IPS-18a (cell line): ENCODE data around the gene PRRX2.

ENCODE experiments used
- H3K27ac ChIP-seq: one replicate; pipeline ENCODE4 v1.5.1; 2013; ENCODE audit warnings: low read length
- H3K27me3 ChIP-seq: one replicate; pipeline ENCODE4 v1.6.1; 2013; ENCODE audit warnings: mild to moderate bottlenecking, low read length; ENCODE audit not compliant: control insufficient read depth, insufficient read depth
- H3K36me3 ChIP-seq: one replicate; pipeline ENCODE4 v1.6.1; 2013; ENCODE audit warnings: low read depth, low read length; ENCODE audit not compliant: control insufficient read depth
- H3K4me1 ChIP-seq: one replicate; pipeline ENCODE4 v1.6.1; 2013; ENCODE audit warnings: low read depth, low read length; ENCODE audit not compliant: control insufficient read depth
- H3K4me3 ChIP-seq: one replicate; pipeline ENCODE4 v1.5.1; 2013; ENCODE audit warnings: low read length
- H3K9ac ChIP-seq: one replicate; pipeline ENCODE4 v1.6.1; 2013; ENCODE audit warnings: mild to moderate bottlenecking, low read length, moderate library complexity
- H3K9me3 ChIP-seq: one replicate; pipeline ENCODE4 v1.6.1; 2013; ENCODE audit warnings: low read depth, low read length; ENCODE audit not compliant: control insufficient read depth

The PRRX2 gene

GRCh38 chr9:129732946-129733631 is 67.6 kb downstream of the PRRX2 start:
- Histone ChIP-seq H3K9ac (no peak overlapping the region), H3K9me3 (no peaks in the 10 kb centered on the region), H3K4me3 (no peak overlapping the region), H3K27ac (no peak overlapping the region), H3K4me1 (no peaks in the 10 kb centered on the region), H3K27me3 (no peaks in the 10 kb centered on the region), H3K36me3 (no peaks in the 10 kb centered on the region)

GRCh38 chr9:129733632-129733953 is 68.1 kb downstream of the PRRX2 start:
- Histone ChIP-seq H3K9ac (no peak overlapping the region), H3K9me3 (no peaks in the 10 kb centered on the region), H3K27ac (no peak overlapping the region), H3K4me3 (no peak overlapping the region), H3K36me3 (no peaks in the 10 kb centered on the region), H3K27me3 (peaks cover 4% of the 10 kb centered on the region), H3K4me1 (no peaks in the 10 kb centered on the region)

GRCh38 chr9:129735546-129735945 is 70.1 kb downstream of the PRRX2 start:
- no peak overlapping the region for H3K9ac ChIP-seq
- peaks cover 6% of the 10 kb centered on the region for H3K27me3 ChIP-seq
- no peaks in the 10 kb centered on the region for H3K36me3 ChIP-seq
- no peak overlapping the region for H3K4me3 ChIP-seq
- H3K4me1 ChIP-seq: no peaks in the 10 kb centered on the region
- no peak overlapping the region for H3K27ac ChIP-seq
- no peaks in the 10 kb centered on the region for H3K9me3 ChIP-seq

GRCh38 chr9:129736334-129736733 is 70.9 kb downstream of the PRRX2 start:
- Histone ChIP-seq H3K9me3 (no peaks in the 10 kb centered on the region), H3K4me1 (no peaks in the 10 kb centered on the region), H3K4me3 (no peak overlapping the region), H3K27ac (no peak overlapping the region), H3K27me3 (peaks cover 6% of the 10 kb centered on the region), H3K9ac (no peak overlapping the region), H3K36me3 (no peaks in the 10 kb centered on the region)

- Histone ChIP-seq H3K9ac (peak overlapping the region; percentile 51), H3K4me1 (no peaks in the 10 kb centered on the region), H3K9me3 (no peaks in the 10 kb centered on the region), H3K36me3 (no peaks in the 10 kb centered on the region), H3K4me3 (peak overlapping the region; percentile 67), H3K27me3 (peaks cover 6% of the 10 kb centered on the region), H3K27ac (no peak overlapping the region)
Measured at GRCh38 chr9:129737479-129738274, 72.2 kb downstream of the PRRX2 start.

GRCh38 chr9:129739432-129739831 is 74.0 kb downstream of the PRRX2 start:
- Histone ChIP-seq H3K9ac (no peak overlapping the region), H3K36me3 (no peaks in the 10 kb centered on the region), H3K27ac (no peak overlapping the region), H3K4me1 (no peaks in the 10 kb centered on the region), H3K9me3 (no peaks in the 10 kb centered on the region), H3K4me3 (no peak overlapping the region), H3K27me3 (peaks cover 6% of the 10 kb centered on the region)

GRCh38 chr9:129740174-129740573 is 74.7 kb downstream of the PRRX2 start:
- Histone ChIP-seq H3K27me3 (peaks cover 6% of the 10 kb centered on the region), H3K4me1 (no peaks in the 10 kb centered on the region), H3K36me3 (no peaks in the 10 kb centered on the region), H3K4me3 (no peak overlapping the region), H3K9me3 (no peaks in the 10 kb centered on the region), H3K27ac (no peak overlapping the region), H3K9ac (no peak overlapping the region)

- H3K9me3 ChIP-seq: no peaks in the 10 kb centered on the region
- no peaks in the 10 kb centered on the region for H3K36me3 ChIP-seq
- H3K4me3 ChIP-seq: no peak overlapping the region
- no peaks in the 10 kb centered on the region for H3K4me1 ChIP-seq
- peaks cover 6% of the 10 kb centered on the region for H3K27me3 ChIP-seq
- no peak overlapping the region for H3K9ac ChIP-seq
- no peak overlapping the region for H3K27ac ChIP-seq
Measured at GRCh38 chr9:129740666-129741464, 75.4 kb downstream of the PRRX2 start.

- Histone ChIP-seq H3K4me1 (no peaks in the 10 kb centered on the region), H3K9ac (no peak overlapping the region), H3K4me3 (no peak overlapping the region), H3K36me3 (no peaks in the 10 kb centered on the region), H3K27ac (no peak overlapping the region), H3K27me3 (no peaks in the 10 kb centered on the region), H3K9me3 (no peaks in the 10 kb centered on the region)
Measured at GRCh38 chr9:129745200-129745599, 79.8 kb downstream of the PRRX2 start.

- Histone ChIP-seq H3K4me3 (no peak overlapping the region), H3K36me3 (no peaks in the 10 kb centered on the region), H3K9me3 (no peaks in the 10 kb centered on the region), H3K27me3 (no peaks in the 10 kb centered on the region), H3K4me1 (no peaks in the 10 kb centered on the region), H3K27ac (no peak overlapping the region), H3K9ac (no peak overlapping the region)
Measured at GRCh38 chr9:129746092-129746777, 80.8 kb downstream of the PRRX2 start.

GRCh38 chr9:129748249-129748648 is 82.8 kb downstream of the PRRX2 start:
- H3K27me3 ChIP-seq: peaks cover 4% of the 10 kb centered on the region
- H3K9ac ChIP-seq: no peak overlapping the region
- no peak overlapping the region for H3K27ac ChIP-seq

More at GRCh38 chr9:129748249-129748648, 82.8 kb downstream of the PRRX2 start:
- Histone ChIP-seq H3K36me3 (no peaks in the 10 kb centered on the region), H3K4me3 (no peak overlapping the region), H3K9me3 (no peaks in the 10 kb centered on the region), H3K4me1 (peaks cover 8% of the 10 kb centered on the region)
